Stomach (tissue), 4 donors: ENCODE results near the gene CEMIP.

Experiments
- CTCF ChIP-seq, 7 experiments: fragments of 450-650 bp in 4 of 7; fragments of 200-600 bp in 3 of 7; sonication (generic) in 3 of 7; IDR thresholded peaks; one replicate each; pipeline ENCODE4 v1.5.1; 2016 to 2019; ENCODE audit warnings: antibody characterized with exemption in 7 of 7, control low read depth in 2 of 7, mild to moderate bottlenecking in 1 of 7
- POLR2A ChIP-seq, 4 donors: fragments of 450-650 bp; IDR thresholded peaks; one replicate each; pipeline ENCODE4 v1.6.1; 2016; ENCODE audit warnings: antibody characterized with exemption in 4 of 4, control low read depth in 2 of 4, mild to moderate bottlenecking in 1 of 4, moderate library complexity in 1 of 4

DNA sequence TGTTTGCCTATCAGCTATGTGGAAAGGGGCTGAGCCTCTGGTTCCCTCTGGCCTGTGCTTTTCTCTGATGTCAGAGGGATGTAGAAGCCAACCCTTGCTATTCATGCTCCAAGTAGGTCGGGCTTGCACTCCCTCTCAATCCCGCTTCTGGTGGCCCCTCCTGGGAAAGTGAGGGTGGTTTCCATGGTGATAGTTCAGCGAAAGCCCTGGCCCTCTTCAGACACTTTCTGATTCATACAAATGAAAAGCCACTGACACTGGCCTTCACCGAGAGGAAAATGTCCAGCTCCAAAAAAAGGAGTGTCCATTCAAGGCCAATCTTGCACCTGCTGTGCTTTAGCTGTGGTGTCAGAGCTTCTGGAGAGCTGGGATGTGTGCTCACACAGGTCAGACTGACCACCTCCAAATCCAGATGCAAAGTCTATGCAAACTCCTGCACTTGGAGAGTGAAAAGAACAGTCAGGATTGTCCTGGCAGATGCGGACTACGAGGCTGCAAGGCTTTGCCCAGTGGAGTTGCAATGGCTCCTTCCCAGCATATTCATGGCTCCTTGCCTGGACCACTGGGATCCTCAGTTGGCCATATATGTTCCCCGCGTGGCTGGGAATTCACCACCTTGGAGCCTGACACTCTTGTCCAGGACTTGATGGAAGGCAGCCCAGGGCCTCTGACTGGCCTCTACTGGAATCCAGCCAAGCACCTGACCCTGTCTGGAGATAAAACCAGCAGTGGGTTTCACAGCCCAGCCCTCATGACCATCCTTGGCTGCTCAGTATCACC is 96.6 kb downstream of the CEMIP start:
- TF ChIP-seq CTCF (IDR thresholded peaks at IDR 0.05) (no peak), POLR2A (IDR thresholded peaks at IDR 0.05) (no peak)
